GM12872 (cell line): ENCODE measurements around the gene FAM162B.

Source experiments
- TF ChIP-seq, protein P1 (sequence below): IDR thresholded peaks from 3 replicates; pipeline ENCODE4 v1.5.1; 2011; ENCODE audit warnings: low read depth, mild to moderate bottlenecking, low read length, moderate library complexity; ENCODE audit not compliant: insufficient read depth

FAM162B gene

DNA sequence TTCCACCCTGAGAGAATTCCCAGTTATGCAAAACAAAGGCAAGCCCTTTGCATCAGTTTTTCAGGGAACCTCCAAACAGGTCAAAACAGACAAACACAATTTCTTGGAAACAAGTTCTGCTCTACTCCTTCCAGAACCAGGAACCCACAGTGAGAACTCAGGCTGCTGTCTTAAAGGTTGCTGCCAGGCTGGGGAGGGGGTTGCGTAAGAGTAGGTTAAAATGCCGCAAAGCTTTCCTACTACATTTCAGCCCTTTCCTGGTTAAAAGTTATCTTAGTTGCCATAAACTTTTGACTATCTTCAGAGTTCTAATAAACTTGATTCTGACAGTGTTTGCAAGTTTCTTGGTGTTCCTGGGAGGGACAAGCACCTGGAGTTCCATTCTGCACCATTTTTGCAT is 50.8 kb downstream of the FAM162B start:
- TF ChIP-seq, protein P1, sequence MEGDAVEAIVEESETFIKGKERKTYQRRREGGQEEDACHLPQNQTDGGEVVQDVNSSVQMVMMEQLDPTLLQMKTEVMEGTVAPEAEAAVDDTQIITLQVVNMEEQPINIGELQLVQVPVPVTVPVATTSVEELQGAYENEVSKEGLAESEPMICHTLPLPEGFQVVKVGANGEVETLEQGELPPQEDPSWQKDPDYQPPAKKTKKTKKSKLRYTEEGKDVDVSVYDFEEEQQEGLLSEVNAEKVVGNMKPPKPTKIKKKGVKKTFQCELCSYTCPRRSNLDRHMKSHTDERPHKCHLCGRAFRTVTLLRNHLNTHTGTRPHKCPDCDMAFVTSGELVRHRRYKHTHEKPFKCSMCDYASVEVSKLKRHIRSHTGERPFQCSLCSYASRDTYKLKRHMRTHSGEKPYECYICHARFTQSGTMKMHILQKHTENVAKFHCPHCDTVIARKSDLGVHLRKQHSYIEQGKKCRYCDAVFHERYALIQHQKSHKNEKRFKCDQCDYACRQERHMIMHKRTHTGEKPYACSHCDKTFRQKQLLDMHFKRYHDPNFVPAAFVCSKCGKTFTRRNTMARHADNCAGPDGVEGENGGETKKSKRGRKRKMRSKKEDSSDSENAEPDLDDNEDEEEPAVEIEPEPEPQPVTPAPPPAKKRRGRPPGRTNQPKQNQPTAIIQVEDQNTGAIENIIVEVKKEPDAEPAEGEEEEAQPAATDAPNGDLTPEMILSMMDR: no peak

DNA sequence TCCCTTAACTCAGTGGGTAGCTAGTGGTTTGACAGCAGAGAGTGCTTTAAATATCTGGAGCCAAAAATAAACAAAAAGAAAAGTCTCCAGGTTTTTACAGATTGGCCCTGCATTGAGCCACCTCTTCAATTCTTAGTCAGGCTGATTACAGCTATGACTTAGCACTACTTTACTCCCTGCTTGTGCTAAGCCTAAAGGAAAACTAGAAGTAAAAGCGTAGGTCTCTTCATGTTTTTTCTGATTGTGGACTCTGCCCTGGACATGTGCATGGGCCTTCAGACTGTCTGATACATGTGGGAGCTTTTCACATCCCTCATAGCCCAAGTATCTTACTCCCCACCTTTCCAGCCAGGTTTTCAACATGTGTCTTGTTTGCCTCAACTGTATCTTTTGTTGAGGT is 51.2 kb downstream of the FAM162B start:
- TF ChIP-seq, protein P1: no peak

DNA sequence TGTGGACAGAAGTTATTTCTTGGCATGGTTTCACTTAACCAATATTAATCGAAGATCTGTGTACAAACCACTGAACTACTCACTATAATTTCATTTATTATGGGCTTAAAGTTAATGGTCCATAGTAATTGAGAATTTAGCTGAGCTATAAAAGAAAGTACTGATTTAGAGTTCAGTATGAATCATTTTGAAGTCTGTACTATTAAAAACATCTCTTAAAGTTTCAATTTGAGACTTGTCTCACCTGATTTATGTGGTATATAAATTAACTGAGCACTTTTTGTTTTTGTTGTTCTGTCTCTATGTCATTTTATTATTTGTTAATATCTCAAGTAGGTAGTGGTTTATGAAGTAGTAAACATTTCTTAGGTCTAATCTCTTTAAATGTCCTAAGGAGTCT is 59.6 kb downstream of the FAM162B start:
- TF ChIP-seq, protein P1: no peak
